ENCODE measurements around the gene TPST1.
"Not testable (repeated sequence)": the region's sequence is repeated elsewhere in the genome, so short reads cannot be mapped to it uniquely, and the experiment has no call there.

TPST1 gene

DNA sequence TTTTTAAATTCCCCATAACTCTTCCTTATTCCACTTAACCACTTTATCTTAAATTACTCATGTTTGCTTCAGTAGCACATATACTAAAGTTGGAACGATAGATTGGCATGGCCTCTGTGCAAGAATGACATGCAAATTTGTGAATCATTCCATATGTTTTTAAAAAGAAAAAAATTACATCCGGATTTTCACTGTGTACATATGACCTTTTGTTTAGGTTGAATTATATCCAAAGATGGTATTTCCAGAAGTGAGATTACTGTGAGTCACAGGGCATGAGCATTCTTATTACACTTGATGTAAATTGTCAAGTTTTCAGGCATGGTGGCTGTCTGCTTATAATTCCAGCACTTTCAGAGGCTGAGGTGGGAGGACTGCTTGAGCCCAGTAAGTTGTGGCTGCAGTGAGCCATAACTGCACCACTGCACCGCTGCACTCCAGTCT is 190.0 kb downstream of the TPST1 start:
- not testable (repeated sequence) for DNase-seq

DNA sequence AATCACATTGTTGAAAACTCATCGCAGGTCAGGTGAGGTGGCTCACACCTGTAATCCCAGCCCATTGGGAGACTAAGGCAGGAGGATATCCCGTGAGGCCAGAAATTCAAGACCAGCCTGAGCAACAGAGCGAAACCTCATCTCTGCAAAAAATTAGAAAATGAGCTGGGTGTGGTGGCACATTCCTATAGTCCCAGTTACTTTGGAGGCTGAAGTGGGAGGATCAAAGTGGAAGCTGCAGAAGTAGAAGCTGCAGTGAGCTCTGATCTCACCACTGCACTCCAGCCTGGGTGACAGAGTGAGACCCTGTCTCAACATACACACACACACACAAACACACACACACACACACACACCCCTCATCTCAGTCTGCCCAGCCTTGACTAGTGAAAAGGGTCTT is 190.9 kb downstream of the TPST1 start:
- DNase-seq = not testable (repeated sequence)

DNA sequence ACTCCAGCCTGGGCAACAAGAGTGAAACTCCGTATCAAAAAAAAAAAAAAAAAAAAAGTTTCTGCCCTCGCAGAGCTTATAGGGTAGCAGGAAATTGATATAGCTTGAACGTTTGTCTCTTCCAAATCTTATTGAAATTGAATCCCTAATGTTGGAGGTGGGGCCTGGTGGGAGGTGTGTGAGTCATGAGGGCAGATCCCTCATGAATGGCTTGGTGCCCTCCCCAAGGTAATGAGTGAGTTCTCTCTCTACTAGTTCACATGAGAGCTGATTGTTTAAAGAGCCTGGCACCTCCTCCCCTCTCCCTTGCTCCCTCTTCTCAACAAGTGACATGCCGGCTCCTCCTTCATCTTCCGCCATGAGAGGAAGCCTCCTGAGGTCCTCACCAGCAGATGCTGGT is 193.7 kb downstream of the TPST1 start:
- not testable (repeated sequence) for DNase-seq

DNA sequence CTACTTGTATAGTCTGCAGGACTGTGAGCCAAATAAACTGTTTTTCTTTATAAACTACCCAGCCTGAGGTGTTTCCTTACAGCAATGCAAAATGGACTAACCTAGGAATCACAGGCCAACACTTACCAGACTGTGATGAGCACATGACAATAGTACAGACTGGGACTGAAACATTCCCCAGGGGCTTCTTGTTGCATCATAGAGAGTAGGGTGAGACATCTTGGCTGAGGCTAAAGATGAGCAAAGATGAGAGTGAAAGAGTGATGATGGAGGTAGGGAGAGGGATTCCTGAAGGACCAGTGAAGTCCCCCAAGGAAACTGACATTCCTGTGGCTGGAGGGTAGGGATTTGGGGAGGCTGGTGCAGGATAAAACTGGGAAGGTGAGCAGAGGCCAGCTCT is 194.4 kb downstream of the TPST1 start:
- no peak for DNase-seq

DNA sequence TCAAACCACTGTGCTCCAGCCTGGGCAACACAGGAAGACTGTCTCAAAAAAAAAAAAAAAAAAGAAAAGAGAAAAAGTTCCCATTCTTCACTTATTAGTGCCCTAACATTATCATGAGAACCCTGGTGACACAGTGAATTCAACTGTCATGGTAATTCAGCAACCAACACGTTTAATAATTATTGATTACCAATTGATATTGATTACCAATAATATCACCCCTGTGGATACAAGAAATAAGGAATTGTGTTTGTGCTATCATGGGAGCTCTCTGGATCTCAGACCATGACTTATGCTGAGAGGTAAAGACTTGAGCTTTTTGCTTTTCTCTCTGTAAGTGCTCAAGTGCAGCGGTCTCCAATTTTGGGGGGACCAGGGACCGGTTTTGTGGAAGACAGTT is 195.3 kb downstream of the TPST1 start:
- no peak for DNase-seq

DNA sequence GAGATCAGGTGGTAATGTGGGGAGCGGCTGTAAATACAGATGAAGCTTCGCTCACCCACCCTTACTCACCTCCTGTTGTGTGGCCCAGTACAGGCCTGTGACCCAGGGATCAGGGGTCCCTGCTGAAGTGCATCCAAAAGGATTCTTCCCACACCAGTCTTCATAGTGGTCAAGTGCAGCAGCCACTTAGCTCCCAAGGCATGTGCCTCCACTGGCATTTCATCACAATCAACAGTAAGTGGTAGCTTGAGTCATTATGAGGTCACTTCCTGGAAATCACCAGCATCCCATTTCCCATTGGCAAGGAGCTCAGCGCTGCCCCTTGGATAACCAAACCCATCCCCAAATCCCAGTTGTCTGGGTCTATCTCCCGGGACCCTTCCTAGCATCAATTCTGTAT is 196.0 kb downstream of the TPST1 start:
- not testable (repeated sequence) for DNase-seq

DNA sequence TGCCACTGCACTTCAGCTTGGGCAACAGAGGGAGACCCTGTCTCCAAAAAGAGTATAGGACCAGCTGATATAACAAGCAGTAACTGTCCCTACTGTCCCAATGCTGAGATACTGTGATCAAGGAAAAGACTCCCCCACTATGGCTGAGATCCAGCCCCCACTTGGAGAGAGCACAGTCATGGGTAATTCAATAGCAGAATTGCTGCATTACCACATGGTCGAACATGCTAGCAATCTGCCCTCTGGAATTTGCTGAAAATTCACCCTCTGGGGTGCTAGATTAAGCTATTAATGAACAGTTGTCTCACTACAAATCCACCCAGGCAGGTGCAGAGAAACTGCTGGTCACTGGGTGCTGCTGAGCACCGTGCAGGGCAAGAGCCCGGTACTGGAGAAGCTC is 196.8 kb downstream of the TPST1 start:
- not testable (repeated sequence) for DNase-seq

DNA sequence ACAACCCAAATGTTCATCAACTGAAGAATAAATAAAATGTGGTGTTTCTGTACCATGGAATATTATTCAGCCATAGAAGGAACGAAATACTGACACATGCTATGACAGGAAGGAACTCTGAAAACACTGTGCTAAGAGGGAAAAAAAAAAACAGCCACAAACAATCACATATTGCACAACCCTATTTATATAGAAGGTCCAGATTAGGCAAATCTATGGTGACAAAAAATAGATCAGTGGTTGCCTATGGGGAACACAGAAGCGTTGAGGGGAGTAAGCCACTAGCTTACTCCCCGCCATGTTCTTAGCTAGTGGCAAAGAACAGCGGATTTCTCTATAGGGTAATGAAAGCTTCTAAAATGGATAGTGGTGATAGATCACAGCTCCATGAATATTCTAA is 198.4 kb downstream of the TPST1 start:
- no peak for DNase-seq

DNA sequence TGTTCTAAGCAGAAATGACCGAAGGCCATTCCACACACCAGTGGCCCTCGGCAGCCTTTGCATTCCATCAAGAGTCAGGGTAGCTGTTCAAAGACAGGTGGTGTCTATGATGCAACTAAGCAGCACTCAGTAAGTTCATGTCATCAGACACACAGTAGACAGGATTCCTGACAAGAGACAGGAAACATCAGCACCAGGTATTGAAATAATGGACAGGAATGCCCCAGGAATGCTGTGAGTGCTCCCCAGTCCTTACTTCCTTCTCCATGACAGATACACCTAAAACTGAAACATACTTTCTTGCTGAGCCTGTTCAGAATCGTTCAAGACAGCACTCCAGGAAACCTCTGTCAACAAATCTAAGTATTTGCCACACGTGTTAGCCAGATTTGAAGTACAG is 204.4 kb downstream of the TPST1 start:
- DNase-seq = no peak
